Bronchial epithelial cell (primary cell): ENCODE measurements around the gene NUDT9. TPM values are rescaled to one million over a fixed set of nuclear protein-coding genes. Genes with fewer than 3 reads are reported as not detected.
A peak's percentile ranks its signal among the peaks of the same experiment; 100 is the strongest.

Source experiments
- DNase-seq: peaks from one replicate; pipeline ENCODE4 v3.0.0-alpha.2; 2010; ENCODE audit warnings: low read depth
- FAIRE-seq: peaks from 2 replicates; lab custom pipeline; 2011; peaks lifted over from hg19 to GRCh38; lab: Jason Lieb, UNC
- H3K27me3 ChIP-seq: 2 replicates; pipeline ENCODE4 v1.5.1; 2011; ENCODE audit warnings: low read length; ENCODE audit not compliant: control insufficient read depth, insufficient read depth
- H3K36me3 ChIP-seq: 2 replicates; pipeline ENCODE4 v1.5.1; 2011; ENCODE audit warnings: low read length; ENCODE audit not compliant: control insufficient read depth, insufficient read depth
- H3K4me3 ChIP-seq: 2 replicates; pipeline ENCODE4 v1.5.1; 2011; ENCODE audit warnings: mild to moderate bottlenecking, low read depth, low read length, control low read depth
- total RNA-seq: library from RNA; depleted of rRNA; stranded (reverse); fragments of >200 nt; gene quantifications from 2 replicates; pipeline ENCODE4 v1.2.1, GENCODE V29; 2014
- TF ChIP-seq, protein P1 (sequence below): IDR thresholded peaks from 2 replicates; pipeline ENCODE4 v1.5.1; 2011; ENCODE audit warnings: mild to moderate bottlenecking, moderate library complexity, low read length, control low read depth, inconsistent platforms; ENCODE audit not compliant: insufficient read depth, severe bottlenecking

The NUDT9 gene
- total RNA-seq, 1 donor from 2014 or later, result 19.0 TPM

DNA sequence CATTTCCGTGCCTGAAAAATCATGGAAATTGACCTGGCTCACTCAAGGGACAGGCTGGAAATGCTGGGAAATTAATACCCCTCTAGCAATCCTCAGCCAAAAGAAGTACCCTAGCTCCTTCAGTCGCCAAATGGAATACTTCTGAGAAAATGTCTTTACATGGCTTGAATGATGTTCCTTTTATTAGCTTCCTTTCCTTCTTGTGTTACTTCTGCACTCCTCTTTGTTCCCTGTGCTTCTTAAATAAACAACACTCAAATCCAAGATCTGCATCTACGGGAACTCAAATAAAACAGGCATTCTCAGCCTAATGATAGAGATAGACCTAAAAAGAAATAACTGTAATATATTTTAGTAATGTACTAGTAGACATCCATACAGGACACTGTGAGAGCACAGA is 70.7 kb downstream of the NUDT9 start:
- no peak for FAIRE-seq
- TF ChIP-seq, protein P1, sequence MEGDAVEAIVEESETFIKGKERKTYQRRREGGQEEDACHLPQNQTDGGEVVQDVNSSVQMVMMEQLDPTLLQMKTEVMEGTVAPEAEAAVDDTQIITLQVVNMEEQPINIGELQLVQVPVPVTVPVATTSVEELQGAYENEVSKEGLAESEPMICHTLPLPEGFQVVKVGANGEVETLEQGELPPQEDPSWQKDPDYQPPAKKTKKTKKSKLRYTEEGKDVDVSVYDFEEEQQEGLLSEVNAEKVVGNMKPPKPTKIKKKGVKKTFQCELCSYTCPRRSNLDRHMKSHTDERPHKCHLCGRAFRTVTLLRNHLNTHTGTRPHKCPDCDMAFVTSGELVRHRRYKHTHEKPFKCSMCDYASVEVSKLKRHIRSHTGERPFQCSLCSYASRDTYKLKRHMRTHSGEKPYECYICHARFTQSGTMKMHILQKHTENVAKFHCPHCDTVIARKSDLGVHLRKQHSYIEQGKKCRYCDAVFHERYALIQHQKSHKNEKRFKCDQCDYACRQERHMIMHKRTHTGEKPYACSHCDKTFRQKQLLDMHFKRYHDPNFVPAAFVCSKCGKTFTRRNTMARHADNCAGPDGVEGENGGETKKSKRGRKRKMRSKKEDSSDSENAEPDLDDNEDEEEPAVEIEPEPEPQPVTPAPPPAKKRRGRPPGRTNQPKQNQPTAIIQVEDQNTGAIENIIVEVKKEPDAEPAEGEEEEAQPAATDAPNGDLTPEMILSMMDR, result no peak

DNA sequence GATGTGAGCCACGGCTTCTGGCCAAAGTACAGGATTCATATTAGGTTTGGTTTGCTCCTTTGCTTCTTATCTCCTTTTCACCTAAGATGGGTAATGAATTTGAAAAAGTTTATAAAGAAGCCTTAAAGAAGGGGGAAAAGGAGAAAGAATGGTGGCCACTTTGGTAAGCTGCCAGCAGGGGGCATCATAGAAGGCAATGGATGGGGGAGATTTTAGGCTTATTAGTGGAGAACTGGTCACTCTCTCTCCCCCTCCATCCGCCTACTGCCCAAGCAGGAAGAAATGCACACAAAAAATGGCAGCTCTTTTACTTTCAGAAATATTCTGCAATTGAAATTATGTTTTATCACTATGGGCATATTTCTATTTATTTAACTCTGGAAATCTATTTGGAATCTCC is 74.8 kb downstream of the NUDT9 start:
- H3K4me3 ChIP-seq, result no peak overlapping the region
- TF ChIP-seq, protein P1, result peak; percentile 38
- H3K36me3 ChIP-seq, result no peaks in the 10 kb centered on the region
- DNase-seq, result no peak
- H3K27me3 ChIP-seq, result no peaks in the 10 kb centered on the region
- no peak for FAIRE-seq

More for the DNA sequence above, 70.7 kb downstream of the NUDT9 start:
- Histone ChIP-seq H3K4me3 (no peak overlapping the region), H3K36me3 (no peaks in the 10 kb centered on the region), H3K27me3 (no peaks in the 10 kb centered on the region)
- no peak for DNase-seq

DNA sequence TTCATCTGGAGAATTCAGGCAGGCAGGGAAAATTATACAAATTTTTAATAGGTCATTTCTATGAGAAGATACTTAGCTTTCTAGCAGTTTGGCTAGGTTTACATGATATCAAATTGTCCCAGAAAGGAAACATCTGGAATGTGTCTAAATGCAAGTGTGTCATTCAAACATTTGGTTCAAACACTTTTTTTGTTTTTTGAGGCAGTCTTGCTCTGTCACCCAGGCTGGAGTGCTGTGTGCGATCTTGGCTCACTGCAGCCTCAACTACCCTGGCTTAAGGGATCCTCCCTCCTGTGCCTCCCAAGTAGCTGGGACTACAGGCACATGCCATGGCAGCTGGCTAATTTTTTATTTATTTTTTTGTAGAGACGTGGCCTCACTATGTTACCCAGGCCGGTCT is 75.2 kb downstream of the NUDT9 start:
- Histone ChIP-seq H3K4me3 (no peak overlapping the region), H3K27me3 (no peaks in the 10 kb centered on the region), H3K36me3 (no peaks in the 10 kb centered on the region)
- TF ChIP-seq, protein P1, result no peak
- DNase-seq, result no peak
- no peak for FAIRE-seq

DNA sequence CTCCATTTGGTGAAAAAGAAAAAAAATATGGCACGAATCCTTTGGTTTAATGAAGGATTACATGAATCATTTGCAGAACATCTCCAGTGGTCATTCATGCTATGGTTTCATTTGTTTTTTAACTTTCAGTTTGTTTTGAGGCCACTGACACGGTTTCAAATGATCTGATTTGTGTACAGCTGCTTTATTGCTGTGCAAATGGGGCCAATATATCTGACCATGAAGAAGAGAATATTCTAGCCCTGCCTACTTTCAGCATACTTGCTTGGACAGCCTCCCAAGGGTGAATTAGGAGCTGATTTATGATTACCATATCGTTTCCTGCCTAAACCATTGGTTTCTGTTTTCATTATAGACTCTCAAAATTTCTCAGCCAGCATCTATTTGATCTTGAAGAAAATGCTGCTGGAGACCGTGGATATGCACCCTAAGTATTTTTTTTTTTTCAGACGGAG is 76.1 kb downstream of the NUDT9 start:
- TF ChIP-seq, protein P1, result no peak

DNA sequence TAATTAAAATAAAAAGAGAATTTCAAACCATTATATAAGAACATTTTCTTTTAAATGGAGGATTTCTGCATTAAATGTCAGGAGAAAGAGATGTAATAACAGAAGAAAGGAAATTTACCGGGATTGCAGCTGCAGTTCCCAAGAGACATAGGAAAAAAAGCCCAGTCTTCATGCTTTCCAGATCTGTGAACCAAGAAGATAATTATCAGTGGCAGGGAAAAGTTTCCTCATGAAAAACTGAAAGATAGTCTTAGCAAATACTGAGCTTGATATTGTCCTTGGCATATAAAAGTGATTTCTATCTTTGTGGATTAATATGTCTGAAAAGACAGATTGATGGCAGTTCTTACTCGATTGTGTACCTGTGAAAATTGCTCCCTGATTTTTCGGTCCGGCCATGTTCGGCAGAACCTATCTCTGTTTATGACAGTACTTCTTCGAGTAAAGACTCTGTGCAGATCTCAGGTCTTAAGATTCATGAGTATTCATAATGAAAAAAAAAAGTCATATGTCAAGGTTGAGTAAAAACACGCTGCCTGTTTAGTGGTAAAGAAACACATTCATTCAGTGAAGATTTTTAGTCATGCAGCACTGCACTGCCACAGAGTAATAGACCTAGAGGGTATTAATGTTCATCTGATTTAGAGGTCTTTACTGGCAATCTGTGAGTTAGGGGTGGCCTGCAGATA is 77.2 kb downstream of the NUDT9 start:
- Histone ChIP-seq H3K27me3 (no peaks in the 10 kb centered on the region), H3K36me3 (no peaks in the 10 kb centered on the region), H3K4me3 (no peak overlapping the region)
- TF ChIP-seq, protein P1, result no peak
- no peak for DNase-seq
- no peak for FAIRE-seq

More for the DNA sequence above, 76.1 kb downstream of the NUDT9 start:
- Histone ChIP-seq H3K27me3 (no peaks in the 10 kb centered on the region), H3K36me3 (no peaks in the 10 kb centered on the region), H3K4me3 (no peak overlapping the region)
- FAIRE-seq (no peak), DNase-seq (no peak)

DNA sequence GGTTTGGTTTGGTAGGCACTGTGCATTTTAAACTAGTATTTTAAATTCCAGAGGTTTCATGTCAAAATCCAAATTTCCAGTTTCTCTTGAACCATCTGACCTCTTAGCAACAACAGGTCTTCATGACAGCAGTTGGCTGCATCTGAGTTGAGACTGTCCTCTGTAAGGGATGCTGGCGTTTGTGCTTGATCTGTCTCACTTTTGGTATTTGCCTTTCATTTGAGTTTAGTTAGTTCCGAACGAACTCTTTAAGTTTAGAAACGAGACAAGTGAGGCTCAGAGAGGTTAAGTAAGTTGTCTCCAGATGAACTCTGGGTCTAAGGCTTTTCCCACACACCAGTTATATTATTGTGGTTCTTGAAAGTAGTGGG is 77.7 kb downstream of the NUDT9 start:
- Histone ChIP-seq H3K27me3 (no peaks in the 10 kb centered on the region), H3K4me3 (no peak overlapping the region), H3K36me3 (no peaks in the 10 kb centered on the region)
- no peak for DNase-seq
- FAIRE-seq, result no peak
- TF ChIP-seq, protein P1, result no peak
